GM21825 (cell line): ENCODE results near the gene BCDIN3D.

Experiments used
- ATAC-seq: cut with Tn5 transposase; IDR thresholded peaks from one replicate; pipeline ENCODE4 v1.9.1; 2021; ENCODE audit warnings: mild to moderate bottlenecking, moderate library complexity; ENCODE audit not compliant: unreplicated experiment

BCDIN3D gene

GRCh38 chr12:49800421-49801140 lies 42.3 kb downstream of the BCDIN3D start:
- no peak for ATAC-seq

GRCh38 chr12:49798934-49799333 lies 44.0 kb downstream of the BCDIN3D start:
- ATAC-seq: no peak

GRCh38 chr12:49798248-49798647 lies 44.7 kb downstream of the BCDIN3D start:
- no peak for ATAC-seq

GRCh38 chr12:49797449-49797776 lies 45.5 kb downstream of the BCDIN3D start:
- ATAC-seq: no peak

GRCh38 chr12:49796606-49797448 lies 46.1 kb downstream of the BCDIN3D start:
- no peak for ATAC-seq

- ATAC-seq: no peak
Observed at GRCh38 chr12:49796155-49796554, 46.8 kb downstream of the BCDIN3D start.

GRCh38 chr12:49795654-49796105 lies 47.2 kb downstream of the BCDIN3D start:
- ATAC-seq: no peak

- no peak for ATAC-seq
Observed at GRCh38 chr12:49794811-49795653, 47.9 kb downstream of the BCDIN3D start.

- ATAC-seq: no peak
Observed at GRCh38 chr12:49794021-49794420, 48.9 kb downstream of the BCDIN3D start.

GRCh38 chr12:49793620-49794019 lies 49.3 kb downstream of the BCDIN3D start:
- no peak for ATAC-seq

- ATAC-seq: no peak
Observed at GRCh38 chr12:49792976-49793580, 49.8 kb downstream of the BCDIN3D start.

- ATAC-seq: no peak
Observed at GRCh38 chr12:49792181-49792970, 50.5 kb downstream of the BCDIN3D start.

- no peak for ATAC-seq
Observed at GRCh38 chr12:49791700-49792099, 51.2 kb downstream of the BCDIN3D start.

GRCh38 chr12:49790741-49791555 lies 52.0 kb downstream of the BCDIN3D start:
- no peak for ATAC-seq

- ATAC-seq: no peak
Observed at GRCh38 chr12:49789992-49790391, 52.9 kb downstream of the BCDIN3D start.

- ATAC-seq: no peak
Observed at GRCh38 chr12:49787672-49788071, 55.2 kb downstream of the BCDIN3D start.
